Hippocampal formation (tissue), 2 donors: ENCODE data around the gene ATP2B1.

ENCODE experiments used
- DNase-seq, 2 donors: peaks; one replicate each; lab custom pipeline; 2025; lab: John Stamatoyannopoulos, UW

Gene ATP2B1

GRCh38 chr12:89539426-89540223, 169.0 kb downstream of the ATP2B1 start:
- no peak for DNase-seq

- no peak for DNase-seq
Observed at GRCh38 chr12:89538897-89539296, 169.7 kb downstream of the ATP2B1 start.
